ENCODE measurements around the gene TMEM120A.

DNA sequence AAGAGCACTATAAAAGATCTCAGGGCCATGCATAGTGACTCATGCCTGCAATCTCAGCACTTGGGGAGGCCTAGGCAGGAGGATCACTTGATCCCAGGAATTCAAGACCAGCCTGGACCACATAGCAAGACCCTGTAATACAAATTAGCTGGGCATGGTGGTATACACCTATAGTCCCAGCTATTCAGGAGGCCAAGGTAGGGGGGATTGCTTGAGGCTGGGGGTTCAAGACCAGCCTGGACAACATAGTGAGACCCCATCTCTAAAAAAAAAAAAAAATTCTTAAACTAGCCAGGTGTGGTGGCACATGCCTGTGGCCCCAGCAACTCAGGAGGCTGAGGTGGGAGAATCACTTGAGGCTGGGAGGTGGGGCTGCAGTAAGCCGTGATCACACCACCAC is 37.6 kb upstream of the TMEM120A start:
- no peak for TF ChIP-seq POLR2AphosphoS5 (IDR thresholded peaks at IDR 0.05; ENCODE audit: low read depth, low read length)
- TF ChIP-seq, protein P1, sequence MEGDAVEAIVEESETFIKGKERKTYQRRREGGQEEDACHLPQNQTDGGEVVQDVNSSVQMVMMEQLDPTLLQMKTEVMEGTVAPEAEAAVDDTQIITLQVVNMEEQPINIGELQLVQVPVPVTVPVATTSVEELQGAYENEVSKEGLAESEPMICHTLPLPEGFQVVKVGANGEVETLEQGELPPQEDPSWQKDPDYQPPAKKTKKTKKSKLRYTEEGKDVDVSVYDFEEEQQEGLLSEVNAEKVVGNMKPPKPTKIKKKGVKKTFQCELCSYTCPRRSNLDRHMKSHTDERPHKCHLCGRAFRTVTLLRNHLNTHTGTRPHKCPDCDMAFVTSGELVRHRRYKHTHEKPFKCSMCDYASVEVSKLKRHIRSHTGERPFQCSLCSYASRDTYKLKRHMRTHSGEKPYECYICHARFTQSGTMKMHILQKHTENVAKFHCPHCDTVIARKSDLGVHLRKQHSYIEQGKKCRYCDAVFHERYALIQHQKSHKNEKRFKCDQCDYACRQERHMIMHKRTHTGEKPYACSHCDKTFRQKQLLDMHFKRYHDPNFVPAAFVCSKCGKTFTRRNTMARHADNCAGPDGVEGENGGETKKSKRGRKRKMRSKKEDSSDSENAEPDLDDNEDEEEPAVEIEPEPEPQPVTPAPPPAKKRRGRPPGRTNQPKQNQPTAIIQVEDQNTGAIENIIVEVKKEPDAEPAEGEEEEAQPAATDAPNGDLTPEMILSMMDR (IDR thresholded peaks at IDR 0.05): no peak
- no peak for TF ChIP-seq EZH2phosphoT487 (IDR thresholded peaks at IDR 0.05; ENCODE audit: borderline replicate concordance, low read depth)
- TF ChIP-seq, protein P2, sequence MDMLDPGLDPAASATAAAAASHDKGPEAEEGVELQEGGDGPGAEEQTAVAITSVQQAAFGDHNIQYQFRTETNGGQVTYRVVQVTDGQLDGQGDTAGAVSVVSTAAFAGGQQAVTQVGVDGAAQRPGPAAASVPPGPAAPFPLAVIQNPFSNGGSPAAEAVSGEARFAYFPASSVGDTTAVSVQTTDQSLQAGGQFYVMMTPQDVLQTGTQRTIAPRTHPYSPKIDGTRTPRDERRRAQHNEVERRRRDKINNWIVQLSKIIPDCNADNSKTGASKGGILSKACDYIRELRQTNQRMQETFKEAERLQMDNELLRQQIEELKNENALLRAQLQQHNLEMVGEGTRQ (IDR thresholded peaks at IDR 0.05; ENCODE audit: borderline replicate concordance, low read depth, low read length): no peak
- TF ChIP-seq TAF1 (IDR thresholded peaks at IDR 0.05; ENCODE audit: borderline replicate concordance, low read depth, low read length): no peak
- TF ChIP-seq GATA2 (CRISPR knock-in tag; IDR thresholded peaks at IDR 0.05): no peak
- TF ChIP-seq, protein P3, sequence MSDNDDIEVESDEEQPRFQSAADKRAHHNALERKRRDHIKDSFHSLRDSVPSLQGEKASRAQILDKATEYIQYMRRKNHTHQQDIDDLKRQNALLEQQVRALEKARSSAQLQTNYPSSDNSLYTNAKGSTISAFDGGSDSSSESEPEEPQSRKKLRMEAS (IDR thresholded peaks at IDR 0.05; ENCODE audit: low read depth): no peak
- no peak for TF ChIP-seq JUND (IDR thresholded peaks at IDR 0.05)
- no peak for TF ChIP-seq FOSL2 (IDR thresholded peaks at IDR 0.05; ENCODE audit: borderline replicate concordance, low read depth)
- TF ChIP-seq FOXM1 (IDR thresholded peaks at IDR 0.05; ENCODE audit: low read depth): no peak
- TF ChIP-seq, protein P4, sequence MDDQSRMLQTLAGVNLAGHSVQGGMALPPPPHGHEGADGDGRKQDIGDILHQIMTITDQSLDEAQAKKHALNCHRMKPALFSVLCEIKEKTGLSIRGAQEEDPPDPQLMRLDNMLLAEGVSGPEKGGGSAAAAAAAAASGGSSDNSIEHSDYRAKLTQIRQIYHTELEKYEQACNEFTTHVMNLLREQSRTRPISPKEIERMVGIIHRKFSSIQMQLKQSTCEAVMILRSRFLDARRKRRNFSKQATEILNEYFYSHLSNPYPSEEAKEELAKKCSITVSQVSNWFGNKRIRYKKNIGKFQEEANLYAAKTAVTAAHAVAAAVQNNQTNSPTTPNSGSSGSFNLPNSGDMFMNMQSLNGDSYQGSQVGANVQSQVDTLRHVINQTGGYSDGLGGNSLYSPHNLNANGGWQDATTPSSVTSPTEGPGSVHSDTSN (IDR thresholded peaks at IDR 0.05): no peak
- TF ChIP-seq YY1 (IDR thresholded peaks at IDR 0.05; ENCODE audit: low read depth): no peak

Measured in SK-N-SH (cell line).